ENCODE measurements around the gene ADARB2. TPM values are rescaled to one million over a fixed set of nuclear protein-coding genes. Genes with fewer than 3 reads are reported as not detected.
A peak's percentile ranks its signal among the peaks of the same experiment; 100 is the strongest.

ADARB2 gene
- total RNA-seq, 1 donor from 2014 or later, result 38.7 TPM

GRCh38 chr10:1365540-1366321 is 371.6 kb downstream of the ADARB2 start:
- no peaks in the 10 kb centered on the region for H3K36me3 Mint-ChIP-seq (ENCODE audit: unreplicated experiment)
- peaks cover 22% of the 10 kb centered on the region for H3K4me1 Mint-ChIP-seq (ENCODE audit: unreplicated experiment)
- no peak overlapping the region for H3K4me3 Mint-ChIP-seq (ENCODE audit: unreplicated experiment)
- no peak overlapping the region for H3K27ac Mint-ChIP-seq (ENCODE audit: unreplicated experiment)
- no peaks in the 10 kb centered on the region for H3K9me3 Mint-ChIP-seq (ENCODE audit: unreplicated experiment)
- H3K27me3 Mint-ChIP-seq (ENCODE audit: unreplicated experiment), result no peaks in the 10 kb centered on the region
- no peak for TF ChIP-seq CTCF (IDR thresholded peaks at IDR 0.05)
- peak; percentile 17 for DNase-seq (ENCODE audit: extremely low spot score, unreplicated experiment)

- Mint-ChIP-seq H3K36me3 (ENCODE audit: unreplicated experiment) (no peaks in the 10 kb centered on the region), H3K4me1 (ENCODE audit: unreplicated experiment) (peaks cover 36% of the 10 kb centered on the region), H3K9me3 (ENCODE audit: unreplicated experiment) (no peaks in the 10 kb centered on the region), H3K4me3 (ENCODE audit: unreplicated experiment) (no peak overlapping the region), H3K27me3 (ENCODE audit: unreplicated experiment) (no peaks in the 10 kb centered on the region), H3K27ac (ENCODE audit: unreplicated experiment) (no peak overlapping the region)
- no peak for TF ChIP-seq CTCF (IDR thresholded peaks at IDR 0.05)
- DNase-seq (ENCODE audit: extremely low spot score, unreplicated experiment), result peak; percentile 71
Observed at GRCh38 chr10:1364151-1364910, 373.0 kb downstream of the ADARB2 start.

DNA sequence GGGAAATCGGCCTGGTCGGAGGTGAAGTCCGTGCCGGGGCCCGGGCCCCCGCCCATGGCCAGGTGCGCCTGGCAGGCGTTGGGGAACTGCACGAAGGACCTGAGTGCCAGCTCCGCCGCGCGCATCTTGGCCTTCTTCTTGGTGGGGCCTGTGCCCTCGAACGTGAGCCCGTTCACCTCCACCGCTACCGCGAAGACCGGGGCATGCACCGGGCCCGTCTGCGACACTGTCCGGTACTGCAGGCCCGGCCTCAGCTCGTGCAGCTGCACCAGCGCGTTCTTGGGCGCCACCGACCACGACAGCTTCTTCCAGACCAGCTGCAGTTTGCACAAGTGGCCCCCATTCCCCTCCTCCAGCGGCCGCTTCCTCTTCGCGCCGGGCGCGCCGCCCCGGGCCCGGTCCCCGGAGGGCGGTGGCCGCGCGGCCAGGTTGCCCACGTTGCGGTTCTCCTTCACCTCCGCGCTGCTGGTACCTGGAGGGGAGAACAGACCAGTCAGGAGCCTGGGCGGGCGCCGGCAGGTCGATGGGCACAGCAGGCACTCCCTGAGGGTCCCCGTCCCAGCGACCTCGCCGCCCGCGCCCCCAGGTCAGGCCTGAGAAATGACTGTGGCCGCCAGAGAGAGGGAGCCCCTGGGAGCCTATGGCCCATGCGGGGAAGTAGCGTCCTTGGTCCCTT is 373.7 kb downstream of the ADARB2 start:
- Mint-ChIP-seq H3K4me1 (ENCODE audit: unreplicated experiment) (peaks cover 39% of the 10 kb centered on the region), H3K4me3 (ENCODE audit: unreplicated experiment) (no peak overlapping the region), H3K36me3 (ENCODE audit: unreplicated experiment) (no peaks in the 10 kb centered on the region), H3K9me3 (ENCODE audit: unreplicated experiment) (no peaks in the 10 kb centered on the region), H3K27ac (ENCODE audit: unreplicated experiment) (no peak overlapping the region), H3K27me3 (ENCODE audit: unreplicated experiment) (no peaks in the 10 kb centered on the region)
- TF ChIP-seq CTCF (IDR thresholded peaks at IDR 0.05), result no peak
- DNase-seq (ENCODE audit: extremely low spot score, unreplicated experiment), result peak; percentile 83

DNA sequence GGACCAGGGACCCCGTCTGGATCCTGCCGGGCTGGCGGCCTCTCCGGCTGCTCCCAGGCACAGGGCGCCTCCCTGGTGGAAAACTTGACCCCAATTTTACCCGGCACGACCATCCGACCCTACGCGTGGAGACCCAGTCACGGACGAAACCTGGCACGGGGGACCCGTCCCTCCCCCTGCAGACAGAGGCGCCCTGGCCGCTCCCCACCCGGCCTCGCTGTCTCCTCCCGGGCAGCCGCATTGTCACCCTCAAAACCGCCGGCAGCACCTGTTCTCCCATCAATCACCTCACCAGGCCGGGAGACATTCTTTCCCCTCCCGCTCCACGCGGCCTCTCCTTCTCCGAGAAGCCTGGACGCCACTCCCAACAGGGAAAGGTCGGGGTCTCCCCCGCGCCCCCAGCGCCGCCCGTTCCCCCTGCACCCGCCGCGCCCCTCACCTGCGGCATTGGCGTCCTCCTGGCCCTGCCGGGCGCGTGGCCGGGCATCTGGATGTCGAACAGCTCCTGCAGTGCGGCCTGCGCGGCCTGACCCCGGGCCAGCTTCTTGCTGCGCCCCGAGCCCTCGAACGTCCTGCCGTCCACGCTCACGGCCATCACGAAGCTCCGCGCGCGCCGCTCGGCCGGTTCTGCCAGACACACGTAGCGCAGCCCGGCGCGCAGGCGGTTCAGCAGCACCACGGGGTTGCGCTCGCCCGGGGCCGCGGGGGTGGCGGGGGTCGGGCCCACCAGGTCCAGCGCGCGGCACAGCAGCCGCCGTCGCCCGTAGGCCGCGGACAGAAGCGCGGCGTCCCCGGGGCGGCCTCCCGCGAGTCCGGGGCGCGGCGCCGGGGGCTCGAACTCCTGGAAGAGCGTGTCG is 374.5 kb downstream of the ADARB2 start:
- peak; percentile 83 for DNase-seq (ENCODE audit: extremely low spot score, unreplicated experiment)
- Mint-ChIP-seq H3K27me3 (ENCODE audit: unreplicated experiment) (no peaks in the 10 kb centered on the region), H3K36me3 (ENCODE audit: unreplicated experiment) (no peaks in the 10 kb centered on the region)

More for the DNA sequence above, 374.5 kb downstream of the ADARB2 start:
- H3K4me3 Mint-ChIP-seq (ENCODE audit: unreplicated experiment), result no peak overlapping the region
- no peak overlapping the region for H3K27ac Mint-ChIP-seq (ENCODE audit: unreplicated experiment)
- peaks cover 42% of the 10 kb centered on the region for H3K4me1 Mint-ChIP-seq (ENCODE audit: unreplicated experiment)
- TF ChIP-seq CTCF (IDR thresholded peaks at IDR 0.05), result no peak
- H3K9me3 Mint-ChIP-seq (ENCODE audit: unreplicated experiment), result no peaks in the 10 kb centered on the region
